ENCODE measurements around the gene RPUSD4. TPM values are rescaled to one million over a fixed set of nuclear protein-coding genes. Genes with fewer than 3 reads are reported as not detected.

RPUSD4 gene
- total and polyA plus RNA-seq, 5 experiments from 2014 or later: 18.1 to 47.9 (median 21.7) TPM

DNA sequence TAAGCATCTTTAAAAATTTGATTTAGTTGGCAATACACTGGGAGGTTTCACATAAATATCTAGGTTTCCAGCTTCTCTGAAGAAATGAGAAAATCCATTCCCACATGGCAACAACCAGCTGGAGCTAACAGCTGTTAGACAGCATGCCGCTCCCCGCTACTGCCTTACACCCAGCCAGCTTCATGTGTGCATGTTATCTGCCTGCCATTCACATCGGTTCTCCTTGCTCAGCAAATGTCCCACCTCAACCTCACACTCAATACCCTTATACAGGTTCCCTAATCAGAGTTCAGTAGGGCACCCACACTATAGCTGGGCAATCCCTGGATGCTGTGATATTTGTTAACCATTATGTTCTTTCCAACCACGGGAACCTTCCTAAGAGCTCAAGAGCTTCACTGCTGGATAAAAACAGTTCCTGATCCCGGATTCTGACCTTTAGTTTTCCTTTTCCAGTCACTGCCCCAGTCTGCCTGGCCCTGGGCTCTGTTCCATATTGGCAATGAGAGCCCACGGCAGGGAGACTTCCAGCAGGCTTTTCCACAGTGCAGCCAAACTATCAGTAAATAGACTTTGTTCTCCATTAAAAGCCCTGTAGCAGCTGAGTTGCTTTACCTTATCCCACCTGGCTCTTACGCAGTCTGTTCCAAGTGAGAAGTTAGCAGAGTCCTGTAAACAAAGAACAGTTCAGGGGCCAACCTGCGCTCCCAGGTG, 8.6 kb downstream of the RPUSD4 start:
- Mint-ChIP-seq H3K36me3 (peaks cover 17 to 90% (median 37%) of the 10 kb centered on the region in 3 donors), H3K9me3 (peaks cover 0 to 7% (median 0%) of the 10 kb centered on the region in 9 donors), H3K27ac (no peak overlapping the region), H3K4me3 (no peak overlapping the region), H3K4me1 (peaks cover 0 to 4% (median 0%) of the 10 kb centered on the region in 4 donors), H3K27me3 (no peaks in the 10 kb centered on the region)
- ATAC-seq: no peak
- POLR2A ChIA-PET: interaction anchor here (1.1 kb wide), 1 partner anchor 9 kb away, joined by 3 read pairs; the partner anchor contains the start of genes FAM118B and RPUSD4
- no peak for DNase-seq

DNA sequence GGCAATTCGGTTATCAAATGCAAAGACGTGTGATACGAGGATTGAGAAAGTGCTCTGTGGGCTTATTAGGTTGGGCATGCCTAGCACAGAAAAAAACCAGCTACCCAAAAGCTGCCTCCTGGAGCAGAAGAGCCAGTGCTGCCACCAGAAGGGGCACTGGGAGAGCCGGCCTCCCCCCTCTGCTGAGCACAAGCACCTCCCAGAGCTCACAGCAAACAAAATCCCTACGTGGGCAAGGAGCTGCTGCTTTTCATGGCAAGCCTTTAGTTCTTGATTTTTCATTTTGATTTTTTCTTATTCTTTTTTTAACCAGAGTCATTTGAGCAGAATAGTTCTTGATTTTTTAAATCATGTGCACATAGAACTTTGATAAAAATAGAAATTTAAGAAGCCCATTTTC, 12.8 kb downstream of the RPUSD4 start:
- no peak for ATAC-seq
- DNase-seq: no peak
- Mint-ChIP-seq H3K27me3 (no peaks in the 10 kb centered on the region), H3K4me3 (no peak overlapping the region), H3K9me3 (peaks cover 0 to 10% (median 0%) of the 10 kb centered on the region in 9 donors), H3K36me3 (peaks cover 22 to 96% (median 37%) of the 10 kb centered on the region in 3 donors), H3K4me1 (peaks cover 0 to 7% (median 0%) of the 10 kb centered on the region in 4 donors), H3K27ac (no peak overlapping the region)
- POLR2A ChIA-PET: no interaction called here

DNA sequence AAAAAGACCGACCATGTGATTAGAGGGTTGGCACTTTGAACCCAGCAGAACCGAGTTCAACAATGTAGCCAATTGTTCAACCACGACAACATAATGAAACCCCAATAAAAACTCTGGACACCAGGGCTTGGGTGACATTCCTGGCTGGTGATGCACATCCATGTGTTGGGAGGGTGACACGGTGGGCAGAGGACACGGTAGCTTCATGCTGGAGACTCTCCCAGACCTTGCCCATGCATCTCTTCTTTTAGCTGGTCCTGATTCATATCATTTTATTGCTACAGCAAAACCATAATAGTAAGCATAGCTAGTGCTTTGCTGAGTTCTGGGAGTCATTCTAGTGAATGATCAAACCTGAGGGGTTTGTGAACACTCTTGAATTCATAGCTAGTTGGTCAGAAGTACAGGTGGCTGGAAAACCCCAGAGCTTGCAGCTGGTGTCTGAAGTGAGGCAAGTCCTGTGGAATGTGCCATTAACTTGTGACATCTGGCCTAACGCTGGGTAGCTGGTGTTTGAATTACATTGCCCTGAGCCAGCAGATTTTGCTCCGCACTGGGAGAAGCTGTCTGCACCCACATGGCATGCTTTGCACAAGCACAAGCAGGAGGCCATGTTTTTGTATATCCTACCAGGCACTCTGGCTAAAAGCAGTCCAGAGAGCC, 14.0 kb downstream of the RPUSD4 start:
- no peak for DNase-seq
- peaks cover 22 to 89% (median 37%) of the 10 kb centered on the region in 3 donors for H3K36me3 Mint-ChIP-seq
- peaks cover 0 to 7% (median 0%) of the 10 kb centered on the region in 4 donors for H3K4me1 Mint-ChIP-seq
- no peak for ATAC-seq
- POLR2A ChIA-PET: no interaction called here
- H3K27ac Mint-ChIP-seq: no peak overlapping the region
- H3K4me3 Mint-ChIP-seq: no peak overlapping the region
- no peaks in the 10 kb centered on the region for H3K27me3 Mint-ChIP-seq
- peaks cover 0 to 10% (median 0%) of the 10 kb centered on the region in 9 donors for H3K9me3 Mint-ChIP-seq

- no peak for DNase-seq
- no peak overlapping the region for H3K4me3 Mint-ChIP-seq
- peaks cover 0 to 10% (median 0%) of the 10 kb centered on the region in 9 donors for H3K9me3 Mint-ChIP-seq
- ATAC-seq: no peak
- H3K27me3 Mint-ChIP-seq: no peaks in the 10 kb centered on the region
- H3K27ac Mint-ChIP-seq: no peak overlapping the region
- peaks cover 22 to 82% (median 36%) of the 10 kb centered on the region in 3 donors for H3K36me3 Mint-ChIP-seq
- POLR2A ChIA-PET: no interaction called here
- peaks cover 0 to 8% (median 0%) of the 10 kb centered on the region in 4 donors for H3K4me1 Mint-ChIP-seq
Measured at GRCh38 chr11:126195119-126195518, 16.3 kb downstream of the RPUSD4 start.

- peaks cover 0 to 10% (median 0%) of the 10 kb centered on the region in 9 donors for H3K9me3 Mint-ChIP-seq
- POLR2A ChIA-PET: no interaction called here
- no peak overlapping the region for H3K4me3 Mint-ChIP-seq
- peaks cover 22 to 72% (median 33%) of the 10 kb centered on the region in 3 donors for H3K36me3 Mint-ChIP-seq
- ATAC-seq: peak in 1 of 2 donors; percentile 49
- peak in 5 of 10 donors; percentile 11 to 38 (median 30) for DNase-seq
- no peak overlapping the region for H3K27ac Mint-ChIP-seq
- no peaks in the 10 kb centered on the region for H3K27me3 Mint-ChIP-seq
- peaks cover 0 to 5% (median 0%) of the 10 kb centered on the region in 4 donors for H3K4me1 Mint-ChIP-seq
Measured at GRCh38 chr11:126194121-126194543, 17.3 kb downstream of the RPUSD4 start.

- peaks cover 0 to 8% (median 6%) of the 10 kb centered on the region in 4 donors for H3K4me1 Mint-ChIP-seq
- no peak overlapping the region for H3K4me3 Mint-ChIP-seq
- ATAC-seq (no peak), DNase-seq (no peak)
- H3K36me3 Mint-ChIP-seq: peaks cover 18 to 69% (median 24%) of the 10 kb centered on the region in 3 donors
- H3K27ac Mint-ChIP-seq: no peak overlapping the region
- peaks cover 0 to 5% (median 0%) of the 10 kb centered on the region in 9 donors for H3K9me3 Mint-ChIP-seq
- H3K27me3 Mint-ChIP-seq: no peaks in the 10 kb centered on the region
- POLR2A ChIA-PET: no interaction called here
Measured at GRCh38 chr11:126193038-126193478, 18.4 kb downstream of the RPUSD4 start.

GRCh38 chr11:126192361-126192760, 19.1 kb downstream of the RPUSD4 start:
- peaks cover 11 to 62% (median 17%) of the 10 kb centered on the region in 3 donors for H3K36me3 Mint-ChIP-seq
- no peak for DNase-seq
- no peak overlapping the region for H3K27ac Mint-ChIP-seq
- ATAC-seq: no peak
- peaks cover 0 to 8% (median 6%) of the 10 kb centered on the region in 4 donors for H3K4me1 Mint-ChIP-seq
- no peaks in the 10 kb centered on the region for H3K27me3 Mint-ChIP-seq
- POLR2A ChIA-PET: no interaction called here
- peaks cover 0 to 2% (median 0%) of the 10 kb centered on the region in 9 donors for H3K9me3 Mint-ChIP-seq
- H3K4me3 Mint-ChIP-seq: no peak overlapping the region

GRCh38 chr11:126191379-126192073, 19.9 kb downstream of the RPUSD4 start:
- no peak for DNase-seq
- H3K27me3 Mint-ChIP-seq: no peaks in the 10 kb centered on the region
- POLR2A ChIA-PET: no interaction called here
- no peak overlapping the region for H3K4me3 Mint-ChIP-seq
- no peak for ATAC-seq
- peaks cover 5 to 57% (median 10%) of the 10 kb centered on the region in 3 donors for H3K36me3 Mint-ChIP-seq
- peaks cover 0 to 8% (median 6%) of the 10 kb centered on the region in 4 donors for H3K4me1 Mint-ChIP-seq
- peaks cover 0 to 2% (median 0%) of the 10 kb centered on the region in 9 donors for H3K9me3 Mint-ChIP-seq
- H3K27ac Mint-ChIP-seq: no peak overlapping the region

GRCh38 chr11:126190792-126191191, 20.7 kb downstream of the RPUSD4 start:
- peaks cover 0 to 7% (median 5%) of the 10 kb centered on the region in 4 donors for H3K4me1 Mint-ChIP-seq
- H3K27ac Mint-ChIP-seq: peak overlapping the region in 1 of 10 donors; percentile 7
- no peaks in the 10 kb centered on the region for H3K27me3 Mint-ChIP-seq
- H3K9me3 Mint-ChIP-seq: peaks cover 0 to 2% (median 0%) of the 10 kb centered on the region in 9 donors
- POLR2A ChIA-PET: no interaction called here
- DNase-seq: no peak
- no peak overlapping the region for H3K4me3 Mint-ChIP-seq
- peaks cover 1 to 50% (median 3%) of the 10 kb centered on the region in 3 donors for H3K36me3 Mint-ChIP-seq
- ATAC-seq: no peak

- POLR2A ChIA-PET: no interaction called here
- peaks cover 0 to 7% (median 5%) of the 10 kb centered on the region in 4 donors for H3K4me1 Mint-ChIP-seq
- ATAC-seq: no peak
- H3K27me3 Mint-ChIP-seq: no peaks in the 10 kb centered on the region
- H3K36me3 Mint-ChIP-seq: peaks cover 0 to 37% (median 2%) of the 10 kb centered on the region in 3 donors
- H3K4me3 Mint-ChIP-seq: no peak overlapping the region
- H3K27ac Mint-ChIP-seq: no peak overlapping the region
- no peaks in the 10 kb centered on the region for H3K9me3 Mint-ChIP-seq
- DNase-seq: no peak
Measured at GRCh38 chr11:126189109-126189929, 22.1 kb downstream of the RPUSD4 start.

- peaks cover 0 to 32% (median 2%) of the 10 kb centered on the region in 3 donors for H3K36me3 Mint-ChIP-seq
- POLR2A ChIA-PET: no interaction called here
- H3K27me3 Mint-ChIP-seq: no peaks in the 10 kb centered on the region
- H3K4me3 Mint-ChIP-seq: no peak overlapping the region
- no peaks in the 10 kb centered on the region for H3K9me3 Mint-ChIP-seq
- H3K4me1 Mint-ChIP-seq: peaks cover 0 to 7% (median 5%) of the 10 kb centered on the region in 4 donors
- ATAC-seq (no peak), DNase-seq (no peak)
- H3K27ac Mint-ChIP-seq: peak overlapping the region in 1 of 10 donors; percentile 37
Measured at GRCh38 chr11:126188332-126189108, 22.9 kb downstream of the RPUSD4 start.
